Erythroblast (primary cell): ENCODE measurements around the gene DNTTIP2.

Experiments used
- DNase-seq, 2 experiments: peaks; one replicate each; lab custom pipeline; 2025; lab: John Stamatoyannopoulos, UW
- GATA1 ChIP-seq: IDR thresholded peaks from 2 replicates; pipeline ENCODE4 v1.6.1; 2011; ENCODE audit warnings: low read depth, mild to moderate bottlenecking, control low read depth, low read length, moderate library complexity
- POLR2A ChIP-seq: IDR thresholded peaks from 2 replicates; pipeline ENCODE4 v1.6.1; 2011; ENCODE audit warnings: mild to moderate bottlenecking, low read length

Gene DNTTIP2

GRCh38 chr1:93817819-93818569, 61.0 kb downstream of the DNTTIP2 start:
- TF ChIP-seq GATA1: no peak
- no peak for TF ChIP-seq POLR2A
- DNase-seq: no peak

- no peak for TF ChIP-seq GATA1
- no peak for TF ChIP-seq POLR2A
- DNase-seq: no peak
Measured at GRCh38 chr1:93816970-93817678, 61.9 kb downstream of the DNTTIP2 start.
